Right lobe of liver (tissue), 4 donors: ENCODE data around the gene TMEM232.
"Not testable (repeated sequence)": the region's sequence is repeated elsewhere in the genome, so short reads cannot be mapped to it uniquely, and the experiment has no call there.

Experiments
- POLR2A ChIP-seq: fragments of 450-650 bp; IDR thresholded peaks from one replicate; pipeline ENCODE4 v1.6.1; 2017; ENCODE audit warnings: antibody characterized with exemption, mild to moderate bottlenecking
- TF ChIP-seq, protein P1 (sequence below), 4 donors: fragments of 200-600 bp in 3 of 4; fragments of 450-650 bp in 1 of 4; IDR thresholded peaks; one replicate each; pipeline versions ENCODE4 v1.5.1 to v1.8.0; 2016 to 2022; ENCODE audit warnings: antibody characterized with exemption in 4 of 4, mild to moderate bottlenecking in 2 of 4
- donor health status: DM: no; HTN: no; CAD: no.
- donor health status: DM: no; HTN: no; CAD: no.
- donor health status: DM: no; HTN: yes; CAD: no.

DNA sequence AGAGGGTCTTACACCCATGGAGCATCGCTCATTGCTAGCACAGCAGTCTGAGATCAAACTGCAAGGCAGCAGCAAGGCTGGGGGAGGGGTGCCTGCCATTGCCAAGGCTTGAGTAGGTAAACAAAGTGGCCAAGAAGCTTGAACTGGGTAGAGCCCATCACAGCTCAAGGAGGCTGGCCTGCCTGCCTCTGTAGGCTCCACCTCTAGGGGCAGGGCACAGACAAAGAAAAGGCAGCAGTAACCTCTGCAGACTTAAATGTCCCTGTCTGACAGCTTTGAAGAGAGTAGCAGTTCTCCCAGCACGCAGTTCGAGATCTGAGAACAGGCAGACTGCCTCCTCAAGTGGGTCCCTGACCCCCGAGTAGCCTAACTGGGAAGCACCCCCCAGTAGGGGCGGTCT, 33.8 kb downstream of the TMEM232 start:
- TF ChIP-seq, protein P1, sequence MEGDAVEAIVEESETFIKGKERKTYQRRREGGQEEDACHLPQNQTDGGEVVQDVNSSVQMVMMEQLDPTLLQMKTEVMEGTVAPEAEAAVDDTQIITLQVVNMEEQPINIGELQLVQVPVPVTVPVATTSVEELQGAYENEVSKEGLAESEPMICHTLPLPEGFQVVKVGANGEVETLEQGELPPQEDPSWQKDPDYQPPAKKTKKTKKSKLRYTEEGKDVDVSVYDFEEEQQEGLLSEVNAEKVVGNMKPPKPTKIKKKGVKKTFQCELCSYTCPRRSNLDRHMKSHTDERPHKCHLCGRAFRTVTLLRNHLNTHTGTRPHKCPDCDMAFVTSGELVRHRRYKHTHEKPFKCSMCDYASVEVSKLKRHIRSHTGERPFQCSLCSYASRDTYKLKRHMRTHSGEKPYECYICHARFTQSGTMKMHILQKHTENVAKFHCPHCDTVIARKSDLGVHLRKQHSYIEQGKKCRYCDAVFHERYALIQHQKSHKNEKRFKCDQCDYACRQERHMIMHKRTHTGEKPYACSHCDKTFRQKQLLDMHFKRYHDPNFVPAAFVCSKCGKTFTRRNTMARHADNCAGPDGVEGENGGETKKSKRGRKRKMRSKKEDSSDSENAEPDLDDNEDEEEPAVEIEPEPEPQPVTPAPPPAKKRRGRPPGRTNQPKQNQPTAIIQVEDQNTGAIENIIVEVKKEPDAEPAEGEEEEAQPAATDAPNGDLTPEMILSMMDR (IDR thresholded peaks at IDR 0.05) = not testable (repeated sequence)
- TF ChIP-seq POLR2A = not testable (repeated sequence)
